T-cell (primary cell): Measurements from ENCODE around the gene GSG1L2. TPM values are rescaled to one million over a fixed set of nuclear protein-coding genes. Genes with fewer than 3 reads are reported as not detected.

Experiments
- ATAC-seq, 4 experiments: fragments of 200-7000 bp in 3 of 4; fragments of 150-1000 bp in 1 of 4; cut with Tn5 transposase; replicated peaks in 1 of 4; 1 replicate in 3 of 4; 2 replicates in 1 of 4; pipeline ENCODE4 v1.10.0; 2021; ENCODE audit warnings: moderate library complexity in 3 of 4, mild to moderate bottlenecking in 2 of 4, moderate number of reproducible peaks in 1 of 4
- CTCF ChIA-PET, 2 donors: fragments of 300-600 bp; sonication (Branson Sonifier 250); formaldehyde crosslinking; loops; one replicate each; lab custom pipeline; 2022; ENCODE audit warnings: antibody characterized with exemption in 2 of 2; lab: Charles Lee
- POLR2A ChIA-PET, 2 donors: fragments of 300-600 bp; sonication (Branson Sonifier 250); formaldehyde crosslinking; loops; one replicate each; lab custom pipeline; 2022; ENCODE audit warnings: antibody characterized with exemption in 2 of 2; lab: Charles Lee
- DNase-seq, 35 experiments: peaks; one replicate each; pipeline versions ENCODE4 v3.0.0 to v3.0.0-alpha.2; 2013 to 2023
- H3K27ac ChIP-seq: one replicate; pipeline ENCODE4 v1.5.1; 2013; ENCODE audit warnings: low read length
- H3K27me3 ChIP-seq, 2 experiments: replicated peaks in 1 of 2; 1 replicate in 1 of 2; 2 replicates in 1 of 2; pipeline versions ENCODE4 v1.6.1 to v1.7.0; 2013; ENCODE audit warnings: low read length in 1 of 2, mixed read lengths in 1 of 2; ENCODE audit not compliant: control insufficient read depth in 2 of 2, insufficient read depth in 2 of 2; ENCODE audit errors: extremely low read depth in 1 of 2
- H3K36me3 ChIP-seq, 2 donors: 1 replicate in 1 of 2; 2 replicates in 1 of 2; pipeline versions ENCODE4 v1.6.1 to v1.7.0; 2013; ENCODE audit warnings: low read length in 1 of 2; ENCODE audit not compliant: control insufficient read depth in 2 of 2, insufficient read depth in 1 of 2; ENCODE audit errors: extremely low read depth in 1 of 2
- H3K4me1 ChIP-seq, 2 experiments: 1 replicate in 1 of 2; 2 replicates in 1 of 2; pipeline versions ENCODE4 v1.6.1 to v1.7.0; 2013; ENCODE audit warnings: low read length in 2 of 2, mixed read lengths in 1 of 2; ENCODE audit not compliant: insufficient read depth in 2 of 2, control insufficient read depth in 1 of 2; ENCODE audit errors: extremely low read depth in 1 of 2
- H3K4me3 ChIP-seq, 2 donors: 1 replicate in 1 of 2; 2 replicates in 1 of 2; pipeline versions ENCODE4 v1.5.1 to v1.7.0; 2013; ENCODE audit warnings: mild to moderate bottlenecking in 2 of 2, low read length in 1 of 2, moderate library complexity in 1 of 2; ENCODE audit not compliant: control insufficient read depth in 1 of 2; ENCODE audit errors: extremely low read depth in 1 of 2
- H3K9me3 ChIP-seq: 2 replicates; pipeline ENCODE4 v1.7.0; 2013
- H3K27ac Mint-ChIP-seq, 2 donors: one replicate each; pipeline ENCODE4 v1.8.0; 2020 to 2021; ENCODE audit warnings: mild to moderate bottlenecking in 2 of 2, mixed read lengths in 2 of 2
- H3K27me3 Mint-ChIP-seq, 2 donors: one replicate each; pipeline ENCODE4 v1.8.0; 2021 to 2022; ENCODE audit warnings: mixed read lengths in 2 of 2
- H3K36me3 Mint-ChIP-seq: one replicate; pipeline ENCODE4 v1.8.0; 2021; ENCODE audit warnings: mixed read lengths
- H3K4me1 Mint-ChIP-seq, 3 donors: one replicate each; pipeline ENCODE4 v1.8.0; 2020 to 2022; ENCODE audit warnings: mixed read lengths in 3 of 3, mild to moderate bottlenecking in 1 of 3
- H3K4me3 Mint-ChIP-seq, 3 donors: one replicate each; pipeline ENCODE4 v1.8.0; 2020 to 2022; ENCODE audit warnings: mild to moderate bottlenecking in 3 of 3, mixed read lengths in 3 of 3, moderate library complexity in 3 of 3
- H3K9me3 Mint-ChIP-seq, 3 donors: one replicate each; pipeline ENCODE4 v1.8.0; 2020 to 2022; ENCODE audit warnings: mixed read lengths in 3 of 3
- WGBS: methylation state at CpG from one replicate; pipeline ENCODE4 v1.1.5; 2013; ENCODE audit warnings: missing lambda C conversion rate; ENCODE audit not compliant: insufficient coverage; 5-methylcytosine and 5-hydroxymethylcytosine counted together
- total RNA-seq, 35 experiments: library from RNA in 6 of 35; stranded (reverse) in 6 of 35; fragments of 120-200 nt in 1 of 35; gene quantifications; one replicate each; pipeline versions ENCODE4 v1.2.1 to v1.2.4 and lab custom pipeline; 2013 to 2026

The GSG1L2 gene
- total RNA-seq, 5 donors from 2014 or later (not counting 1 experiment from before 2014, with no cell fraction given): not detected

DNA sequence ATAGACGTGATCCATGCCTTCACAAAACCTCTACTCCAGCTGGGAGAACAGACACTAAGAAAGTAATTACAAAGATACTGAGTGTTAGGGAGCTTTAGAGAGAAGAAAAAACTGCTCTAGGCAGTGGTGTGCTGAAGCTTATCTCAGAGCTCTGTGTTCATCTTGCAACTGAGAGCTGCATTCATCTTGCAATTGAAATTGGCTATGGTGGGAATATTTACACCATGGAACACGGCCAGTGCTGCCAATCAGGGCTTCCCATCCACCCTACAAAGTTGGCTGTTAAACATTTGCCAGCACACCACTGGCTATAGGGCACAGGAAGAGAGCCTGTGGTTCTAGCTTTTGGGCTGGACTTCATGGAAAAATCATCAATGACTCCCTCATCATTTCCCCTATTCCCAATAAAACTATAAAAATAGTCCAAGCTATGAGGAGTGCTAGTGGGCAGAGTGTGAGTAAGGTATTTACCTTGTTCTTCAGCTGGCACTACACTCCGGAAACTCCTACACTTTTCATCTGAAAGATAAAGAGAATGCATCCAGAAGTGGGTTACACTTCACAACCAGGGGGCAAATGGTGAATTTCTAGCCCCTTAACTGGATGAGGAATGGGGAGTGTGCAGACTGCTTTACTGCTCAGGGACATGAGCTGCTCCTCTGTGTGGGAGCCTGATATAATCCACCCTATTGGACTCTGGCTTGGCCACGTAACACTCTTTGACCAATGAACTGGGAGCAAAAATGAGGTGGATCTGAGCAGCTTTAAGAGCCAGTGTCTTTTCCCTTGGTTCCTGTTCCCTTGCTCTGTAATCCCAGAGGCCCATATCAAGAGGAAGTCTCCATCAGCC, 11.6 kb downstream of the GSG1L2 start:
- H3K4me3 ChIP-seq: no peak overlapping the region
- ChIA-PET POLR2A (no interaction called here), CTCF (no interaction called here)
- Mint-ChIP-seq H3K9me3 (no peaks in the 10 kb centered on the region), H3K36me3 (no peaks in the 10 kb centered on the region), H3K4me1 (no peaks in the 10 kb centered on the region), H3K27ac (no peak overlapping the region), H3K4me3 (no peak overlapping the region), H3K27me3 (peaks cover 0 to 2% of the 10 kb centered on the region in 2 donors)
- no peaks in the 10 kb centered on the region for H3K36me3 ChIP-seq
- ATAC-seq (no peak), DNase-seq (no peak)
- H3K27me3 ChIP-seq: peaks cover 0 to 11% of the 10 kb centered on the region in 2 experiments
- no peak overlapping the region for H3K27ac ChIP-seq
- no peaks in the 10 kb centered on the region for H3K9me3 ChIP-seq
- 67% methylated on average over 1 of the region's 4 CpGs for WGBS
- H3K4me1 ChIP-seq: no peaks in the 10 kb centered on the region

DNA sequence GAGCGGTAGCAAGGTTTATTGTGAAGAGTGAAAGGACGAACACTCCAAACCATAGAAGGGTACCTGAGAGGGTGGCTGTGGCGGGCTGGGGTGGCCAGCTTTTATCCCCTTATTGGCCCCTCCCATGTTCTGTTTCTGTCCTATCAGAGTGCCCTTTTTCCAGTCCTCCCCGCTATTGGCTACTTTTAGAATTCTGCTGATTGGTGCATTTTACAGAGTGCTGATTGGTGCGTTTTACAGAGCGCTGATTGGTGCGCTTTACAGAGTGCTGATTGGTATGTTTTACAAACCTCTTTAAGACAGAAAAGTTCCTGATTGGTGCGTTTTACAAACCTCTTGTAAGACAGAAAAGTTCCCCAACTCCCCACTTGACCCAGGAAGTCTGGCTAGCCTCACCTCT, 12.5 kb downstream of the GSG1L2 start:
- Histone ChIP-seq H3K36me3 (no peaks in the 10 kb centered on the region), H3K4me1 (no peaks in the 10 kb centered on the region), H3K27ac (no peak overlapping the region), H3K27me3 (peaks cover 0 to 11% of the 10 kb centered on the region in 2 experiments), H3K9me3 (no peaks in the 10 kb centered on the region), H3K4me3 (no peak overlapping the region)
- no peak for ATAC-seq
- H3K4me1 Mint-ChIP-seq: no peaks in the 10 kb centered on the region
- no CpG with 5 or more reads among the region's 8 CpGs for WGBS
- no peaks in the 10 kb centered on the region for H3K36me3 Mint-ChIP-seq
- peaks cover 0 to 2% of the 10 kb centered on the region in 2 donors for H3K27me3 Mint-ChIP-seq
- DNase-seq: no peak
- CTCF ChIA-PET: no interaction called here
- H3K4me3 Mint-ChIP-seq: no peak overlapping the region
- POLR2A ChIA-PET: interaction anchor here in 1 of 2 donors (0.7 kb wide), 1 partner anchor 17 kb away, joined by 3 read pairs; no protein-coding TSS in a partner anchor
- H3K27ac Mint-ChIP-seq: no peak overlapping the region
- no peaks in the 10 kb centered on the region for H3K9me3 Mint-ChIP-seq

DNA sequence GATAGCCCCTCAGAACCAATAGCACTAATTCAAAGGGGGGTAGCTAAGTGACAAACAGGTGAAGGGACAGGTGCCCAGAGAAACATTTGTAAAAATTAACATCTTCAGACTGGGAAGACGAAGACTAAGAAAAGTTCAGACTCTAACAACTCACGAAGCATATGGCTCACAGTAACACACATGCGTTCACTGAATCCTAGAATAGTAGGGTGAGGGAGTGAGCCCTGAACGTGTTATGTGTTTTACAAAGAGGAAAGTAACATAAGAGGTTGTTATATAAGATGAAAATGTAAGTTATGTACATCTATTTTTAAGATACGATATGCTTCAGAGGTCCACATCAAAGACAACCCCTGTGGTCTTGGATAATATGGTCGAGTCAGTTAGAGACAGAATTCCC, 15.2 kb downstream of the GSG1L2 start:
- ChIA-PET CTCF (interaction anchor here in 1 of 2 donors (0.6 kb wide), 1 partner anchor 160 kb away, joined by 3 read pairs; no protein-coding TSS in a partner anchor), POLR2A (no interaction called here)
- Histone ChIP-seq H3K9me3 (no peaks in the 10 kb centered on the region), H3K27me3 (peaks cover 0 to 10% of the 10 kb centered on the region in 2 experiments), H3K4me3 (no peak overlapping the region), H3K4me1 (no peaks in the 10 kb centered on the region), H3K27ac (no peak overlapping the region), H3K36me3 (no peaks in the 10 kb centered on the region)
- H3K4me3 Mint-ChIP-seq: no peak overlapping the region
- H3K9me3 Mint-ChIP-seq: peaks cover 0 to 2% (median 0%) of the 10 kb centered on the region in 3 donors
- WGBS: 57% methylated on average over 2 of the region's 6 CpGs
- no peak overlapping the region for H3K27ac Mint-ChIP-seq
- H3K36me3 Mint-ChIP-seq: no peaks in the 10 kb centered on the region
- DNase-seq: no peak
- H3K27me3 Mint-ChIP-seq: peaks cover 7 to 9% of the 10 kb centered on the region in 2 donors
- ATAC-seq: no peak
- no peaks in the 10 kb centered on the region for H3K4me1 Mint-ChIP-seq

DNA sequence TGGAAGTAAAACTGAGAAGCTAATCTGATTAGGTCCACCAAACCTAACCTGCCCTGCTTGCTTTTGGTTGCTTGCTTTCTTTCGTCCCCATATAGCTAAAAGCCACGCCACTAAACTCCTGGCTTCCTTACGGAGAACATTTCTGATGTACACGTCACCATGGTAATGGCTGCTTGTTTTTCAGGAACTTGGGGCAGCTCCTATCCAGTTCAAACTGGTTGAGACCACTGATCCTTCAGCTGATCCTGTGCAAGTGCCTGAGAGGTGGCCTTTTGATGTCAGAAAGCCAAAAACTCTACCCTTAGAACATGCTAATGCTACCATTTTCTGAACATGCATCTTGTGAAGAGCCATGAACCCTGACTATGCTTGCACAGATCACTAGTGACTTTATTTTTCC, 16.1 kb downstream of the GSG1L2 start:
- CTCF ChIA-PET: no interaction called here
- POLR2A ChIA-PET: no interaction called here
- 87% methylated on average over 4 of the region's 4 CpGs for WGBS

DNA sequence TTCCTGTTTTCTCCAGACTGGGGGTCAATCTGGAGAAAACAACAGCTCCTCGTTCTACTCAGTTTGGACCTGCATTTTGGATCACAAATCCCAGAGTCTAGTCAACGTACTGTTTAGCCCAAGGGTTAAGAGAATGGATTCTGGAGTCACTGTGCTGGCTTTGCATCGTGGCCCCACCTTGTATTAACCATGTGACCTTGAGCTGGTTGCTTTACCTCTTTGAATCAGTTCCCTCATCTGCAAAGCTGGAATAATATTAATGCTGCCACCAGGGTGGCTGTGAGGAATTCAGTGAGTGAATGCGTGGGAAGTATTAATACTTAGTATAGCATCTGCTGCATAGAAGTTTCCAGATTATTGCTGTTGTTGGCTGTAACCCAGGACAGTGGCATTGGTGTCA, 19.2 kb downstream of the GSG1L2 start:
- Mint-ChIP-seq H3K4me3 (no peak overlapping the region), H3K27ac (no peak overlapping the region), H3K36me3 (no peaks in the 10 kb centered on the region), H3K9me3 (peaks cover 0 to 2% (median 0%) of the 10 kb centered on the region in 3 donors), H3K27me3 (peaks cover 19 to 20% of the 10 kb centered on the region in 2 donors), H3K4me1 (no peaks in the 10 kb centered on the region)
- Histone ChIP-seq H3K36me3 (no peaks in the 10 kb centered on the region), H3K4me3 (no peak overlapping the region), H3K27me3 (peaks cover 0 to 16% of the 10 kb centered on the region in 2 experiments), H3K9me3 (no peaks in the 10 kb centered on the region), H3K4me1 (no peaks in the 10 kb centered on the region), H3K27ac (no peak overlapping the region)
- WGBS: 38% methylated on average over 3 of the region's 4 CpGs
- DNase-seq (no peak), ATAC-seq (no peak)
- POLR2A ChIA-PET: no interaction called here
- CTCF ChIA-PET: no interaction called here

More for the DNA sequence above, 16.1 kb downstream of the GSG1L2 start:
- no peaks in the 10 kb centered on the region for H3K4me1 Mint-ChIP-seq
- H3K27ac ChIP-seq: no peak overlapping the region
- no peak overlapping the region for H3K27ac Mint-ChIP-seq
- no peak overlapping the region for H3K4me3 Mint-ChIP-seq
- no peak overlapping the region for H3K4me3 ChIP-seq
- peaks cover 0 to 13% of the 10 kb centered on the region in 2 experiments for H3K27me3 ChIP-seq
- peaks cover 7 to 9% of the 10 kb centered on the region in 2 donors for H3K27me3 Mint-ChIP-seq
- no peak for ATAC-seq
- no peak for DNase-seq
- no peaks in the 10 kb centered on the region for H3K36me3 Mint-ChIP-seq
- H3K9me3 ChIP-seq: no peaks in the 10 kb centered on the region
- peaks cover 0 to 2% (median 0%) of the 10 kb centered on the region in 3 donors for H3K9me3 Mint-ChIP-seq
- no peaks in the 10 kb centered on the region for H3K4me1 ChIP-seq
- H3K36me3 ChIP-seq: no peaks in the 10 kb centered on the region

DNA sequence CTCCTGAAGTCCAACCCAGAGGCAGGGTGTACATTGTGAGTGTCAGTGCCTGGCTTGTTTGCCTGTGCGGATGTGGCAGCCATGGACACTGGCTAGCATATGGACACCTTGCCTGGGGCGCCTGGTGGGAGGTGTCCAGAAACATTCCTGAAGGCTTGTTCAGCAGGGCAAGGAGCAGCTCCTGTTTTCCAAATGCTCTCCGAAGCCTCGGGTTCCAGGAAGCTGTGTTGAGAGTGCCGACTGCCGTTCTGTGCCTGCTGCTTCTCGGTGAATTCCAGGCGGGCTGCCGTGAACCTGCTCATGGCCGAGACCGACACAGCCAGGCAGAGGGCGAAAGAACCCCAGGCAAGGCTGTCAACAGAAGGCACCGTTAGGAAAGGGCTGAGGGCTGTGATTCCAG, 19.6 kb downstream of the GSG1L2 start:
- 73% methylated on average over 13 of the region's 13 CpGs for WGBS
- H3K9me3 ChIP-seq: no peaks in the 10 kb centered on the region
- H3K36me3 Mint-ChIP-seq: no peaks in the 10 kb centered on the region
- peaks cover 23% of the 10 kb centered on the region in 2 donors for H3K27me3 Mint-ChIP-seq
- no peak overlapping the region for H3K4me3 Mint-ChIP-seq
- ATAC-seq (no peak), DNase-seq (no peak)
- no peaks in the 10 kb centered on the region for H3K4me1 Mint-ChIP-seq
- H3K27ac ChIP-seq: no peak overlapping the region
- H3K27ac Mint-ChIP-seq: no peak overlapping the region
- POLR2A ChIA-PET: no interaction called here
- H3K36me3 ChIP-seq: no peaks in the 10 kb centered on the region
- no peaks in the 10 kb centered on the region for H3K4me1 ChIP-seq
- H3K27me3 ChIP-seq: peaks cover 0 to 16% of the 10 kb centered on the region in 2 experiments
- CTCF ChIA-PET: no interaction called here
- H3K9me3 Mint-ChIP-seq: peaks cover 0 to 2% (median 0%) of the 10 kb centered on the region in 3 donors
- H3K4me3 ChIP-seq: no peak overlapping the region
